ENCODE data around the gene HNRNPA1. TPM values are rescaled to one million over a fixed set of nuclear protein-coding genes. Genes with fewer than 3 reads are reported as not detected.
A peak's percentile ranks its signal among the peaks of the same experiment; 100 is the strongest.

Gene HNRNPA1
- total RNA-seq, 1 experiment from 2014 or later: 2,589 TPM

- no peak for TF ChIP-seq E2F5 (CRISPR knock-in tag; IDR thresholded peaks at IDR 0.05)
- TF ChIP-seq ATF1 (CRISPR knock-in tag; IDR thresholded peaks at IDR 0.05): no peak
Observed at GRCh38 chr12:54328595-54329337, 48.2 kb downstream of the HNRNPA1 start (continued).

GRCh38 chr12:54329759-54330158, 49.2 kb downstream of the HNRNPA1 start:
- peaks cover 29% of the 10 kb centered on the region for H3K4me1 Mint-ChIP-seq
- peak overlapping the region; percentile 61; the same call in 1 of the 2 replicates for H3K27ac Mint-ChIP-seq
- ChIA-PET POLR2A (interaction anchor here (0.7 kb wide), 1 partner anchor 23 kb away, joined by 3 read pairs; no protein-coding TSS in a partner anchor), CTCF (interaction anchor here (0.8 to 1.6 kb wide), 4 partner anchors 49 to 115 kb away, joined by 4 to 6 read pairs (median 4); no protein-coding TSS in a partner anchor)
- H3K4me3 Mint-ChIP-seq: no peak overlapping the region
- H3K36me3 Mint-ChIP-seq: no peaks in the 10 kb centered on the region
- TF ChIP-seq ATF2 (CRISPR knock-in tag; IDR thresholded peaks at IDR 0.05; ENCODE audit: borderline replicate concordance, low read depth) (no peak), IRF2 (CRISPR knock-in tag; IDR thresholded peaks at IDR 0.05; ENCODE audit: borderline replicate concordance, low read depth) (no peak), TP53 (CRISPR knock-in tag; IDR thresholded peaks at IDR 0.05) (no peak), ZBTB21 (CRISPR knock-in tag; IDR thresholded peaks at IDR 0.05; ENCODE audit: borderline replicate concordance) (no peak), CREB1 (CRISPR knock-in tag; IDR thresholded peaks at IDR 0.05) (no peak), ATF6 (CRISPR knock-in tag; IDR thresholded peaks at IDR 0.05) (no peak), NR1H2 (CRISPR knock-in tag; IDR thresholded peaks at IDR 0.05) (no peak), HMGXB4 (CRISPR knock-in tag; IDR thresholded peaks at IDR 0.05) (no peak), NR3C1 (CRISPR knock-in tag; conservative IDR thresholded peaks at IDR 0.05; ENCODE audit: low read depth) (no peak), SOX15 (CRISPR knock-in tag; IDR thresholded peaks at IDR 0.05) (no peak), ZNF281 (CRISPR knock-in tag; IDR thresholded peaks at IDR 0.05) (no peak), CDX4 (CRISPR knock-in tag; IDR thresholded peaks at IDR 0.05; ENCODE audit: borderline replicate concordance) (no peak), SMAD3 (CRISPR knock-in tag; IDR thresholded peaks at IDR 0.05; ENCODE audit: borderline replicate concordance) (no peak), ZNF416 (CRISPR knock-in tag; IDR thresholded peaks at IDR 0.05) (no peak), FOXP1 (CRISPR knock-in tag; IDR thresholded peaks at IDR 0.05; ENCODE audit: borderline replicate concordance) (no peak), MXD4 (CRISPR knock-in tag; IDR thresholded peaks at IDR 0.05; ENCODE audit: borderline replicate concordance) (no peak), USF1 (CRISPR knock-in tag; IDR thresholded peaks at IDR 0.05) (no peak)
- no peaks in the 10 kb centered on the region for H3K9me3 Mint-ChIP-seq
- ATAC-seq (no peak), DNase-seq (ENCODE audit: low spot score) (no peak)
- no peaks in the 10 kb centered on the region for H3K27me3 Mint-ChIP-seq (ENCODE audit: low read depth)

Data from WTC11 (cell line).